SK-N-SH treated with all-trans-retinoic acid at 6 μM for 48 hours (cell line): Measurements from ENCODE around the gene S100B.

Source experiments
- ATAC-seq: fragments of 200-7000 bp; cut with Tn5 transposase; 3 replicates; pipeline ENCODE4 v1.9.1; 2020; ENCODE audit warnings: mild to moderate bottlenecking, moderate library complexity
- ARNTL ChIP-seq: fragments of 450-650 bp; formaldehyde crosslinking; IDR thresholded peaks from 2 replicates; pipeline ENCODE4 v1.5.0; 2020; ENCODE audit warnings: low read depth, mild to moderate bottlenecking, moderate library complexity, borderline replicate concordance
- BACH2 ChIP-seq: fragments of 250-450 bp; sonication (Bioruptor Pico); IDR thresholded peaks from 2 replicates; pipeline ENCODE4 v1.9.0; 2021; ENCODE audit warnings: mild to moderate bottlenecking, borderline replicate concordance
- CSDC2 ChIP-seq: fragments of 250-450 bp; sonication (Bioruptor Pico); IDR thresholded peaks from 2 replicates; pipeline ENCODE4 v1.5.0; 2020; ENCODE audit warnings: mild to moderate bottlenecking, moderate library complexity
- ESRRG ChIP-seq: fragments of 250-450 bp; sonication (Bioruptor Pico); IDR thresholded peaks from 2 replicates; pipeline ENCODE4 v1.6.1; 2021; ENCODE audit warnings: mild to moderate bottlenecking
- GLIS3 ChIP-seq: fragments of 250-450 bp; sonication (Bioruptor Pico); IDR thresholded peaks from 2 replicates; pipeline ENCODE4 v1.5.0; 2020; ENCODE audit warnings: mild to moderate bottlenecking, moderate library complexity
- ISL1 ChIP-seq: fragments of 250-450 bp; sonication (Bioruptor Pico); IDR thresholded peaks from 2 replicates; pipeline ENCODE4 v2.1.2; 2022; ENCODE audit warnings: mild to moderate bottlenecking, moderate library complexity
- OSR1 ChIP-seq: fragments of 250-450 bp; sonication (Bioruptor Pico); IDR thresholded peaks from 2 replicates; pipeline ENCODE4 v1.8.0; 2022; ENCODE audit warnings: moderate library complexity, mild to moderate bottlenecking, inconsistent platforms
- PPARA ChIP-seq: fragments of 250-450 bp; sonication (Bioruptor Pico); IDR thresholded peaks from 2 replicates; pipeline ENCODE4 v1.5.0; 2020; ENCODE audit warnings: mild to moderate bottlenecking, borderline replicate concordance
- RARB ChIP-seq: fragments of 250-450 bp; sonication (Bioruptor Pico); IDR thresholded peaks from 2 replicates; pipeline ENCODE4 v1.8.0; 2021; ENCODE audit warnings: mild to moderate bottlenecking, moderate library complexity
- SNAI2 ChIP-seq: fragments of 250-450 bp; sonication (Bioruptor Pico); IDR thresholded peaks from 2 replicates; pipeline ENCODE4 v1.5.0; 2020; ENCODE audit warnings: mild to moderate bottlenecking, moderate library complexity
- TCF4 ChIP-seq: fragments of 250-450 bp; sonication (Bioruptor Pico); IDR thresholded peaks from 2 replicates; pipeline ENCODE4 v1.8.0; 2021; ENCODE audit warnings: mild to moderate bottlenecking, moderate library complexity, borderline replicate concordance
- TOX ChIP-seq: fragments of 250-450 bp; sonication (Bioruptor Pico); IDR thresholded peaks from 2 replicates; pipeline ENCODE4 v1.8.0; 2021; ENCODE audit warnings: mild to moderate bottlenecking, moderate library complexity, borderline replicate concordance
- ZC3H10 ChIP-seq: fragments of 250-450 bp; sonication (Bioruptor Pico); IDR thresholded peaks from 2 replicates; pipeline ENCODE4 v1.5.1; 2021; ENCODE audit warnings: mild to moderate bottlenecking, moderate library complexity
- ZFP3 ChIP-seq: fragments of 250-450 bp; sonication (Bioruptor Pico); IDR thresholded peaks from 2 replicates; pipeline ENCODE4 v1.5.0; 2020; ENCODE audit warnings: mild to moderate bottlenecking, moderate library complexity
- ZFP30 ChIP-seq: fragments of 450-650 bp; formaldehyde crosslinking; IDR thresholded peaks from 2 replicates; pipeline ENCODE4 v1.5.0; 2022; ENCODE audit warnings: mild to moderate bottlenecking, moderate library complexity
- ZNF70 ChIP-seq: fragments of 450-650 bp; formaldehyde crosslinking; IDR thresholded peaks from 2 replicates; pipeline ENCODE4 v1.5.0; 2020; ENCODE audit warnings: mild to moderate bottlenecking, moderate library complexity
- ZNF8 ChIP-seq: fragments of 450-650 bp; formaldehyde crosslinking; IDR thresholded peaks from 2 replicates; pipeline ENCODE4 v1.5.0; 2020; ENCODE audit warnings: mild to moderate bottlenecking, moderate library complexity
- TF ChIP-seq, protein P1 (sequence below): fragments of 250-450 bp; sonication (Bioruptor Pico); IDR thresholded peaks from 2 replicates; pipeline ENCODE4 v1.5.1; 2020; ENCODE audit warnings: low read depth, mild to moderate bottlenecking, moderate library complexity
- TF ChIP-seq, protein P2 (sequence below): fragments of 250-450 bp; sonication (Bioruptor Pico); IDR thresholded peaks from 2 replicates; pipeline ENCODE4 v1.8.0; 2021; ENCODE audit warnings: low read depth, mild to moderate bottlenecking, moderate library complexity, borderline replicate concordance
- TF ChIP-seq, protein P3 (sequence below): fragments of 250-450 bp; sonication (Bioruptor Pico); IDR thresholded peaks from 2 replicates; pipeline ENCODE4 v1.5.0; 2020; ENCODE audit warnings: mild to moderate bottlenecking, moderate library complexity
- TF ChIP-seq, protein P4 (sequence below): fragments of 250-450 bp; sonication (Bioruptor Pico); IDR thresholded peaks from 2 replicates; pipeline ENCODE4 v1.8.0; 2020; ENCODE audit warnings: mild to moderate bottlenecking, moderate library complexity, borderline replicate concordance

The S100B gene

DNA sequence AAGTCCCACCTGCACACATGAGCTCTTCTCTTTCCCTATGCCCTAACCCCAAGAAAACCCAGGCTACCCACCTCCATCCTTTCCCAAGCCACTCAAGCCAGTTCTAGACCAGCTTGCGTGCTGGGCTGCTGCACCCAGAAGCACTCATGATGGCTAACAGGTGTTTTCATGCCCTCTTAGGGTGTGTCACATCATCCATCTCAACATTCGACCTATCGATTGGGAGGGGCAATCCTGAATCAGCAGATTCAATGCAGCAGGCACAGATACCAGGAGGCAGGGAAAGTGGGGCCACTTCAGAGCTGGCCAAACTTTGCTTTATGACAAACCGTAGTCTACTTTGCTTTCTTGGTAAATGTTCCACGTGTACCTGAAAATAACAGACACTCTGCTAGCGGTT lies 24.0 kb upstream of the S100B start:
- TF ChIP-seq, protein P1, sequence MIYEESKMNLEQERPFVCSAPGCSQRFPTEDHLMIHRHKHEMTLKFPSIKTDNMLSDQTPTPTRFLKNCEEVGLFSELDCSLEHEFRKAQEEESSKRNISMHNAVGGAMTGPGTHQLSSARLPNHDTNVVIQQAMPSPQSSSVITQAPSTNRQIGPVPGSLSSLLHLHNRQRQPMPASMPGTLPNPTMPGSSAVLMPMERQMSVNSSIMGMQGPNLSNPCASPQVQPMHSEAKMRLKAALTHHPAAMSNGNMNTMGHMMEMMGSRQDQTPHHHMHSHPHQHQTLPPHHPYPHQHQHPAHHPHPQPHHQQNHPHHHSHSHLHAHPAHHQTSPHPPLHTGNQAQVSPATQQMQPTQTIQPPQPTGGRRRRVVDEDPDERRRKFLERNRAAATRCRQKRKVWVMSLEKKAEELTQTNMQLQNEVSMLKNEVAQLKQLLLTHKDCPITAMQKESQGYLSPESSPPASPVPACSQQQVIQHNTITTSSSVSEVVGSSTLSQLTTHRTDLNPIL: no peak
- TF ChIP-seq, protein P2, sequence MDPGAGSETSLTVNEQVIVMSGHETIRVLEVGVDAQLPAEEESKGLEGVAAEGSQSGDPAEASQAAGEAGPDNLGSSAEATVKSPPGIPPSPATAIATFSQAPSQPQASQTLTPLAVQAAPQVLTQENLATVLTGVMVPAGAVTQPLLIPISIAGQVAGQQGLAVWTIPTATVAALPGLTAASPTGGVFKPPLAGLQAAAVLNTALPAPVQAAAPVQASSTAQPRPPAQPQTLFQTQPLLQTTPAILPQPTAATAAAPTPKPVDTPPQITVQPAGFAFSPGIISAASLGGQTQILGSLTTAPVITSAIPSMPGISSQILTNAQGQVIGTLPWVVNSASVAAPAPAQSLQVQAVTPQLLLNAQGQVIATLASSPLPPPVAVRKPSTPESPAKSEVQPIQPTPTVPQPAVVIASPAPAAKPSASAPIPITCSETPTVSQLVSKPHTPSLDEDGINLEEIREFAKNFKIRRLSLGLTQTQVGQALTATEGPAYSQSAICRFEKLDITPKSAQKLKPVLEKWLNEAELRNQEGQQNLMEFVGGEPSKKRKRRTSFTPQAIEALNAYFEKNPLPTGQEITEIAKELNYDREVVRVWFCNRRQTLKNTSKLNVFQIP: no peak
- TF ChIP-seq ZC3H10 (CRISPR knock-in tag): no peak
- no peak for TF ChIP-seq SNAI2
- TF ChIP-seq ESRRG: no peak
- TF ChIP-seq TOX (CRISPR knock-in tag): no peak
- no peak for TF ChIP-seq OSR1
- no peak for TF ChIP-seq TCF4 (CRISPR knock-in tag)
- TF ChIP-seq, protein P3, sequence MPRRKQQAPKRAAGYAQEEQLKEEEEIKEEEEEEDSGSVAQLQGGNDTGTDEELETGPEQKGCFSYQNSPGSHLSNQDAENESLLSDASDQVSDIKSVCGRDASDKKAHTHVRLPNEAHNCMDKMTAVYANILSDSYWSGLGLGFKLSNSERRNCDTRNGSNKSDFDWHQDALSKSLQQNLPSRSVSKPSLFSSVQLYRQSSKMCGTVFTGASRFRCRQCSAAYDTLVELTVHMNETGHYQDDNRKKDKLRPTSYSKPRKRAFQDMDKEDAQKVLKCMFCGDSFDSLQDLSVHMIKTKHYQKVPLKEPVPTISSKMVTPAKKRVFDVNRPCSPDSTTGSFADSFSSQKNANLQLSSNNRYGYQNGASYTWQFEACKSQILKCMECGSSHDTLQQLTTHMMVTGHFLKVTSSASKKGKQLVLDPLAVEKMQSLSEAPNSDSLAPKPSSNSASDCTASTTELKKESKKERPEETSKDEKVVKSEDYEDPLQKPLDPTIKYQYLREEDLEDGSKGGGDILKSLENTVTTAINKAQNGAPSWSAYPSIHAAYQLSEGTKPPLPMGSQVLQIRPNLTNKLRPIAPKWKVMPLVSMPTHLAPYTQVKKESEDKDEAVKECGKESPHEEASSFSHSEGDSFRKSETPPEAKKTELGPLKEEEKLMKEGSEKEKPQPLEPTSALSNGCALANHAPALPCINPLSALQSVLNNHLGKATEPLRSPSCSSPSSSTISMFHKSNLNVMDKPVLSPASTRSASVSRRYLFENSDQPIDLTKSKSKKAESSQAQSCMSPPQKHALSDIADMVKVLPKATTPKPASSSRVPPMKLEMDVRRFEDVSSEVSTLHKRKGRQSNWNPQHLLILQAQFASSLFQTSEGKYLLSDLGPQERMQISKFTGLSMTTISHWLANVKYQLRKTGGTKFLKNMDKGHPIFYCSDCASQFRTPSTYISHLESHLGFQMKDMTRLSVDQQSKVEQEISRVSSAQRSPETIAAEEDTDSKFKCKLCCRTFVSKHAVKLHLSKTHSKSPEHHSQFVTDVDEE (CRISPR knock-in tag): no peak
- no peak for TF ChIP-seq ISL1 (CRISPR knock-in tag)
- no peak for TF ChIP-seq CSDC2 (CRISPR knock-in tag)
- no peak for TF ChIP-seq ARNTL (CRISPR knock-in tag)
- no peak for TF ChIP-seq PPARA (CRISPR knock-in tag)
- no peak for TF ChIP-seq ZNF8 (CRISPR knock-in tag)
- TF ChIP-seq, all 23 proteins: peak for 0

DNA sequence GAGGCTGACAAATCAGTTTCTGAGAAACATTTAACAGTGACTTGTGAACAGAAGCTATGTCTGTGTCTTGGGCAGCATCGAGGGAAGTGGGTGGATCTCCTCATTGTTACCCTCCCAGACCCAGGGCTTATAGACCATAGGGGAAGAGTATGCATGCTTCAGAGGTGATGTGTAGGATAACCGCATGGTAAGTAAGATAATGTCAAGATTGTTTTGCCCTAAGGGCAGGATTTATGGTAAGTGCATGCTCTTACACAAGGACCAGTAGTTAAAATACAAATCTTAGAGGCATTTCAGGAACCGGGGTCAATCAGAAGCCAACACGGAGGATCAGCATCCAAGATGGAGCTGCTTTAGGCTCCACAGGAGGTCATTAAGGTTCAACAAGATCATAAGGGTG lies 22.8 kb upstream of the S100B start:
- TF ChIP-seq, protein P2: no peak
- TF ChIP-seq, protein P3 (CRISPR knock-in tag): no peak
- TF ChIP-seq TCF4 (CRISPR knock-in tag) (no peak), ZNF70 (CRISPR knock-in tag) (no peak), ISL1 (CRISPR knock-in tag) (no peak), ZFP3 (no peak), RARB (CRISPR knock-in tag) (no peak), OSR1 (no peak), PPARA (CRISPR knock-in tag) (no peak), ZFP30 (CRISPR knock-in tag) (no peak), ESRRG (no peak), GLIS3 (CRISPR knock-in tag) (no peak), BACH2 (CRISPR knock-in tag) (no peak)
- TF ChIP-seq, all 23 proteins: peak for 0
- no peak for ATAC-seq

More for the DNA sequence above, 24.0 kb upstream of the S100B start:
- ATAC-seq: no peak

DNA sequence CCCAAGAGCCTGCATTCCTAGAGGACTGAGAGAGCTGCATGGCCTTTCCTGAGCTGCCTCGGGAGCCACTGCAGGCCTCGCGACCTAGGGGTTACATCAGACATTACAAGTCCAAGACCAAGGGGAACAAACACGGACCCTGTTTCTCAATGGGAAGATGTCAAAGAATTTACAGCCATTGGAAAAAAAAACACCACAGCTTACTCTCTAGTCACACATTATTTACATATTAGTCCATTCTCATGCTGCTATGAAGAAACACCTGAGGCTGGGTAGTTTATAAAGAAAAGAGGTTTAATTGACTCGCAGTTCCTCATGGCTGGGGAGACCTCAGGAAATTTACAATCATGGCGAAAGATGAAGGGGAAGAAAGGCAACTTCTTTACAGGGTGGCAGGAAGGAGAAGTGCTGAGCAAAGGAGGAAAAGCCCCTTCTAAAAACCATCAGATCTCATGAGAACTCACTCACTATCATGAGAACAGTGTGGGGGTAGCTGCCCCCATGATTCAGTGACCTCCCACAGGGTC lies 22.2 kb upstream of the S100B start:
- TF ChIP-seq CSDC2 (CRISPR knock-in tag) (no peak), SNAI2 (no peak), ZNF8 (CRISPR knock-in tag) (no peak), TCF4 (CRISPR knock-in tag) (no peak), GLIS3 (CRISPR knock-in tag) (no peak), ZC3H10 (CRISPR knock-in tag) (no peak), ISL1 (CRISPR knock-in tag) (no peak), ZFP30 (CRISPR knock-in tag) (no peak), TOX (CRISPR knock-in tag) (no peak)
- TF ChIP-seq, protein P2: no peak
- TF ChIP-seq, protein P4, sequence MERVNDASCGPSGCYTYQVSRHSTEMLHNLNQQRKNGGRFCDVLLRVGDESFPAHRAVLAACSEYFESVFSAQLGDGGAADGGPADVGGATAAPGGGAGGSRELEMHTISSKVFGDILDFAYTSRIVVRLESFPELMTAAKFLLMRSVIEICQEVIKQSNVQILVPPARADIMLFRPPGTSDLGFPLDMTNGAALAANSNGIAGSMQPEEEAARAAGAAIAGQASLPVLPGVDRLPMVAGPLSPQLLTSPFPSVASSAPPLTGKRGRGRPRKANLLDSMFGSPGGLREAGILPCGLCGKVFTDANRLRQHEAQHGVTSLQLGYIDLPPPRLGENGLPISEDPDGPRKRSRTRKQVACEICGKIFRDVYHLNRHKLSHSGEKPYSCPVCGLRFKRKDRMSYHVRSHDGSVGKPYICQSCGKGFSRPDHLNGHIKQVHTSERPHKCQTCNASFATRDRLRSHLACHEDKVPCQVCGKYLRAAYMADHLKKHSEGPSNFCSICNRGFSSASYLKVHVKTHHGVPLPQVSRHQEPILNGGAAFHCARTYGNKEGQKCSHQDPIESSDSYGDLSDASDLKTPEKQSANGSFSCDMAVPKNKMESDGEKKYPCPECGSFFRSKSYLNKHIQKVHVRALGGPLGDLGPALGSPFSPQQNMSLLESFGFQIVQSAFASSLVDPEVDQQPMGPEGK (CRISPR knock-in tag): no peak
- no peak for ATAC-seq
